HL-60/S4 treated with retinoic acid at 250 ng/mL for 4 days and 3 days (cell line): Measurements from ENCODE around the gene OR11H12.
"Not testable (repeated sequence)": the region's sequence is repeated elsewhere in the genome, so short reads cannot be mapped to it uniquely, and the experiment has no call there.

Source experiments
- in situ Hi-C: fragments of 300-500 bp; cut with MboI; formaldehyde crosslinking; loops from 2 replicates; pipeline ENCODE4 v1.7.0; 2022; ENCODE audit warnings: low sequenced_read_pairs

Gene OR11H12

GRCh38 chr14:18600817-18601216 is at the start of gene OR11H12:
Gene OR11H12 (plus strand): TSS chr14:18601117. CDS start chr14:18601117, 0 bp downstream.
- in situ Hi-C loops: not testable (repeated sequence)

GRCh38 chr14:18582908-18583307 is 18.0 kb upstream of the OR11H12 start:
- in situ Hi-C loops: not testable (repeated sequence)

GRCh38 chr14:18626610-18627213 is 25.8 kb downstream of the OR11H12 start:
- in situ Hi-C loops: not testable (repeated sequence)

GRCh38 chr14:18636066-18636465 is 35.1 kb downstream of the OR11H12 start:
- in situ Hi-C loops: not testable (repeated sequence)

- in situ Hi-C loops: not testable (repeated sequence)
Observed at GRCh38 chr14:18638032-18638431, 37.1 kb downstream of the OR11H12 start.

- in situ Hi-C loops: not testable (repeated sequence)
Observed at GRCh38 chr14:18638785-18639184, 37.9 kb downstream of the OR11H12 start.

GRCh38 chr14:18646075-18646730 is 45.3 kb downstream of the OR11H12 start:
- in situ Hi-C loops: not testable (repeated sequence)
